Stimulated activated CD4-positive, alpha-beta T cell treated with anti-CD3 and anti-CD28 coated beads, Interleukin-2, amount 100 ng/mL, for 24 hours (primary cell): Measurements from ENCODE around the gene MAN1A1.
"Not testable (repeated sequence)": the region's sequence is repeated elsewhere in the genome, so short reads cannot be mapped to it uniquely, and the experiment has no call there.

Experiments used
- DNase-seq, 2 donors: peaks; one replicate each; pipeline ENCODE4 v3.0.0-alpha.2; 2020

The MAN1A1 gene

DNA sequence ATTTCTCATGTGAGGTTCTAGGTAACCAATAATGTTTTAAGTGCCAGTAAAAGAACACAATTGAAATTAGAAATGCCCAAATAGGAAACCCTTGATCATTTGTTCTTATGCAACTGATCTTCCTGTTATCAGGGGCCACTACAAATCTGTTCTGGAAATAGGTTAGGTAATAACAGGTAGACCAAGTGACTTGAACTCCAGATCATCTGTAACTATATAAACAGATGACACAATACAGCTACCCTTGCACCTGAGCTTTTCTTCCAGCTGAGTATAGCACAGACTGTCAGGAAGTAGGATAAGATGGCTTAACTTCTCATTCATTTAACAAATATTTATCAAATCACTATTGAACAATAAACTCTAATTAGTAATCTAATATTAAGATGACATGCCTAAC is 52.5 kb downstream of the MAN1A1 start:
- no peak for DNase-seq

DNA sequence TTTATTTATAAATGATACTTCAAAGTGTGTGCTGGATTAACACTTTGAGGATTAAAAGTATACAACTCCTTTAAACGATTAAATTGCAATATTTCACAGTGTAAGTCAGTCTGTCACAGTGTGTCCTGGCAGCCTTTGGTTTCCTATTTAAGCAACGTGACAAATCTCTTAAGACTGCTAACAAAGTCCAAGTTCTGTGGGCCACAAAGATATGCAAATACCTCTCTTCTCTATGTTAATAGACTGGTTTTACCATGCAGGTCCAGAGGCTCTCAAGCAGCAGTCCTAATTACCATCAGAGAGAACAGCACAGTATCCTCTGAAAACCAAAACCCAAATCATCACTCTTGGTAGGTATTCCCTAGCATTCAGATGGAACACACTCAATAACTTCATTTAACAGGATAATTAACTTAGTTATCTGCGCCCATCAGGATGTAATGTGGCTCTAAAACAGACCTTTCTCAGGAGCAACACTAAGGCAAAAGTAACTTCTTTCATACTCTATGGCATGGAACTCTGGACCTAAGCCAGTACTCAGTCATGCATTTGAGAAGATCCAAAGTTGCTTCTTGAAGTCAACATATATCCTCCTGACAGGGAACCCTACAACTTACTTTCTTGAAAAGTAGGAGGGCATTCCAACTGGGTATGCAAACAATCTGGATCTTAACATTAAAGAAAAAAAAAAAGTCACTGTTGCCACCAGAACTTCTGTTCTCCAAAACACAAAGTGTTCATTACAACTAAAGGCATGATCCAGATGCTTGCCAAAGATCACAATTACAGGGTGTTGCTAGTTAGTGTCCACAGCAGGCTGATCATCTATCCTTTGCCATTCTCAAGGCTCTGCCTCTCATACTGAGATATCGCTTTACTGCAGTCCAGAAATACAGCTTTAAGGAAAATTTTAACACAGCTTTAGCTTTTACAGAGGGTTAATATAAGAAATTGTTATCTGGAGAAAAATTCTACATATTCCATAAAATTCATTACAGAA is 53.2 kb downstream of the MAN1A1 start:
- no peak for DNase-seq

DNA sequence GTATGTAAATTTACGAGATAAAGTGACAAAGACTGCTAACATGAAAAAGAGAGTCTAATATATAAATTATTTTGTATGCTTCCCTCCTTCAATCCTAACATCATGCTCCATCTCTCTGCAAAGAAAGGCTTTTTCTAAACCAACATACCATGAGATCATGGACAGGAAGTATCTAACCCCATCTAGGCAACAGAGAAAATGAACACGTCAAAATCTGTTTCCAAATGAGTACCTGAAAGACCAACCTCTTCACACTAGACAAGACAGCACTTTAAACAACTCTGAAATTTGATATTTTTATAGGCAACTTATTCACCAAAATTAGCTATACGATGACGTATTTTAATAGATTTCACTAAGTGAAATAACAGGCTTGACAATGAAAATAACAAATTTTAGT is 54.6 kb downstream of the MAN1A1 start:
- no peak for DNase-seq

DNA sequence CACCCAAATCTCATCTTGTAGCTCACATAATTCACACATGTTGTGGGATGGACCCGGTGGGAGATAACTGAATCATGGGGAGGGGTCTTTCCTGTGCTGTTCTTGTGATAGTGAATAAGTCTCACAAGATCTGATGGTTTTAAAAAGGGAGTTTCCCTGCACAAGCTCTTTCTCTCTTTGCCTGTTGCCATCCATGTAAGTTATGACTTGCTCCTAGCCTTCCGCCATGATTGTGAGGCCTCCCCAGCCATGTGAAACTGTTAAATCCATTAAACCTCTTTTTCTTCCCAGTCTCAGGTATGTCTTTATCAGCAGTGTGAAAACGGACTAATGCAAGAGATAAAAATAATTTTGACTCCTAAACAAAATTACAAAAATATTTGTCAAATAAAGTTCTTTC is 58.5 kb downstream of the MAN1A1 start:
- DNase-seq = not testable (repeated sequence)

DNA sequence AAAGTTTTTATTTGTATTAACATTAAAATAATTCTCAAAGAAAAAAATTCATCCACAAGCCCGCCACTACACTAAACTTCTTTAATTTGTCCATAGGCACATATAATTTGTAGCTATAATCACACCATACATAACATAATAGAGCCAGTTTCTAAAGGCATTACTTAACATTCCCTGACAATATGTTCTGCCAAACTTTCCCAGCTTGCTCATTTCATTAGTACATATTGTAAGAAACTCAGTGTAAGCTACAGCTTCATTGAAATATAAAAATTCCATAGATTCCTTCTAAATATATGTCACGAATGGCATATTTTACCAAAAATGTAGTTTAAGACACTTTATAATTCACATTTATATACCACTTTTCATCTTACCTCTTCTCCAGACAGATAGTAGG is 59.3 kb downstream of the MAN1A1 start:
- no peak for DNase-seq

DNA sequence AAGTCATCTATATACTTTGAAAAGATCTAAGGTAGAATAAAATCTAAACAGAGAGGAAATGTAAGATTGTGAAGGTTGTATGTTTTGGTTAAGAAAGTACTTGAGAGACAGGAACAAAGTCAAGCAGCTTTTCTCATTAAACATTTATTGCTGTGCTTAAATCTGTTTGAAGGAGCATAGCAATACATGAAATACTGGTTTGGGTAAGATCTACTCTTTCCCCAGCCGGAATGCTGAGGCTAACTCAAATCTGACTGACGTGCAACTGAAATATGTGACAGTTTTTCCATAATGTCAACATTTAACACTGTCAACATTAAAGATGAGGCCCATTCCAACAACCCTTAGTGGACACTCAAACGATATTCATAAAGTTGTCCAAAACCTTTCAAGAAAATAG is 59.9 kb downstream of the MAN1A1 start:
- DNase-seq = no peak

DNA sequence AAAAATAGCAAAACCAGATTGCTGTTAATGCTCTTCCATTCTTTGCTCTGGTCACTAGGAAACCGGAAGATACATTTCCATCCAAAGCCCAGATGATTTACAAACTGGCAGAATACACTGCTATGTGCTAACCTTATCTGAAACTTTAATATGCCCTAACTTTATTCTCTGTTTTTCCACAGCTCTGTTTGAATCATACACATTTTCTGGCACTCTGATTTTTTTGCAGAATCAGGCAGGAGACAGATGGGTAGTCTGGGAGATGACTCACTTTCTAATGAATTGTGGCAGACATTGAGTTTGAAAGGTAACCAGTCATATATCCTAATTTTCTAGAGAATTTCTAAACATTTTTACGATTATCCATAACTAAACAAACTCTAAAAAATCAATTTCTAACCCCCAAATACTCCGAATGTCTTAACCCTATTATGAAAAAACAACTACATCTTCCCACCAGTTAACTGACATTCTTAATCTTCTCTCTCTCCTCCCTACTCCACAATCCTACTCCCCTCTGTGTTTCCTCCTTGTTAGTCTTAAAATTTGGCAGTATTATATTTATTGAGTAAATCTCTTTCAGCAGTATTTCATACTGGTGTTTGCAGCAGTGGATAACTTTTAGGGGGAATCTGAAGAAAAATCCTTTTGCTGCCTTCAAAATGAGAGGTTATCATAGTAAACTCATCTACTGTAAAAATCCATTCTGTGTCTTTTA is 63.5 kb downstream of the MAN1A1 start:
- no peak for DNase-seq

DNA sequence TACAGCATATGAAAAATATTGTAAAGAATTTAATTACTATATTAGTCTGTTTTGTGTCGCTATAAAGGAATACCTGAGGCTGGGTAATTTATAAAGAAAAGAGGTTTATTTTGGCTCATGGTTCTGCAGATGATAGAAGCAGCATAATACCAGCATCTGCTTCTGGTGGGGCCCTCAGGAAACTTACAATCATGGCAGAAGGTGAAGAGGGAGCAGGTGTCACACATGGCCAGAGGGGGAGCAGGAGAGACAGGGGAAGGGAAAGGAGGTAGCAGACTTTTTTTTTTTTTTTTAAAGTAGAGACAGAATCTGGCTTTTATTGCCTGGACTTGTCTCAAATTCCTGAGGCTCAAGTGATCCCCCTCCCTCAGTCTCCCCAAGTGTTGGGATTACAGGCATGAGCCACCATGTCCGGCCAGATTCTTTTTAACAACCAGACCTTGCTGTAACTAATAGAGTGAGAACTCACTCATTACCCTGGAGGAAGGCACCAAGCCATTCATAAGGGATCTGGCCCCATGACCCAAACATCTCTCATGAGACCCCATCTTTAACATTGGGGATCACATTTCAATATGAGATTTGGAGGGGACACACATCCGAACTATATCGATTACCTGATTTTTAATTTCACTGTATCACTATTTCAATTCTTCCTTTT is 64.6 kb downstream of the MAN1A1 start:
- peak; percentile 7 to 20 for DNase-seq

DNA sequence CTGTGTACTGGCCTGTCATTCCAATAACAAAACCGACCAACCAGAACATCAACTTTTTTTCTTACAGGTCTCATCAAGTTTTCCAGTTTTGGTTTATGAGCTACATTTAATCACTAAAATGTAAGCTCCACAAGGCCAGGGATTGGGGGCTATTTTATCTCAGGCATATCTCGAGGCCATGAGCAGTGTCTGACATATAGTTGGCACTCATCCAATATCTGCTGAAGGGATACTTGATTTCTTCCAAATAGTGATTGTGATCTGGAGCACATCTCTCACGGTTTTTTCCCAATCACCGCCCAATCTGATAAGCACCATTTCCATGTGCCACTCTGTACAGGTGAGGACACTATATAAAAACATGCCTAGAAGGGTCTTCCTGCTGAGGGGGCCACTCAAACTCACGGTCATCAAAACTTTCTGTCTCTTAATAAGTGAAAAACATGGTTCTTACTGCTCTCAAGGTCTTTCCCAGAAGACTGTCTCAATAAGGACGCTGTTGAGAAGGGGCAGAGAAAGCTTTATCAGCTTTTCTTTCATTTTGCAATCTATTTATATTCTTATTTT is 65.5 kb downstream of the MAN1A1 start:
- no peak for DNase-seq

DNA sequence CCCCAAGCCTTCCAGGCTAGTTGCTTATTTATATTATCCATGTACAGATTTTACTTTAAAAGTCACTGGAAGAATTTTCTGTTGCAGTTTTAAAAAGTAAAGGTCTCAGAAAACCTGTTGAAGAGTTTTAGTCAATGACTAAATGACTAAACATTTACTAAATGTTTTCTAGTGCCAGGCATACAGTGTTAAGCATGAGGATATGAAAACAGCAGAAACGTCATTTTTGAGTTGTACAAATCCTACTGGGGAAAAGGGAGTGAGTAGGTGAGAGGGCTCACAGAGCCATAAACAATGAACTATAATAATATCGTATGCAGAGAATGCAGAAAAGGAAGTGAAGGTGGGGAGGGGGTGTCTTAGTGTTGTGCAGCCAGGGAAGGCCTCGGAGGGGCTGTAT is 66.3 kb downstream of the MAN1A1 start:
- DNase-seq = no peak

DNA sequence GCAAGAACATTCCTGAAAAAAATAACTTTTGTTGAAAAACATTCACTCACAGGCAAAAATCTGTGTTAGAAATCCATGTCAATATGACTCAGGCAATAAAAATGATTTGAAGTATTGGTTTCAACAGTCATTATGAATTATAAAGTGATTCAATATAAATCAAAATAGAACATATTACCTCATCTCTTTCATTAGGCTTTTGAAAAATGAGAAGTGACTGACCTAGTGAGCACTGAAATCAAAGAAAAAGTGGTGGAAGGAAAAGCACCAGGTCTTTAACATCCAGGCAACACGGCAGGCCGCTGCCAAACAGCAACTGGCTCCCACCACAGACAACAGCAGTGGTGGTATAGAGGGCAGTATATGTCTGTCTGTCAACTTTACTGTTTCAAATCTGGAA is 68.9 kb downstream of the MAN1A1 start:
- DNase-seq = no peak

DNA sequence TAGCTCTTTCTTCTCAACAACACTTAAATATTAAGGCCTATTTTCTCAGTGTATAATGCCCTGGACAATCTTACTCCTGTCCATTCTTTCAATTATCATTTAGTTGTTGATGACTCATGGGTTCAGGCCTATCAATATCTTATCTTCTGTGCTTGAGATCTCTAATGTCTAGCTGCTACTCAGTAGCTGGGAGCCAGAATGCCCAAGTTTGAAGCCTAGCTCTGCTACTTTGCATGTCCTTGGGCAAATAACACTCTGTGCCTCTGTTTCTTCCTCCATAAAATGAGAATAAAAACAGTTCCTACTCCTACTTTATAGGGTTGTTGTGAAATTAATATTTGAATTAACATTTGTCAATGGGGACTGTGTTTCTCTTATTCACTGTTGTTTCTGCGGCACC is 69.5 kb downstream of the MAN1A1 start:
- no peak for DNase-seq

DNA sequence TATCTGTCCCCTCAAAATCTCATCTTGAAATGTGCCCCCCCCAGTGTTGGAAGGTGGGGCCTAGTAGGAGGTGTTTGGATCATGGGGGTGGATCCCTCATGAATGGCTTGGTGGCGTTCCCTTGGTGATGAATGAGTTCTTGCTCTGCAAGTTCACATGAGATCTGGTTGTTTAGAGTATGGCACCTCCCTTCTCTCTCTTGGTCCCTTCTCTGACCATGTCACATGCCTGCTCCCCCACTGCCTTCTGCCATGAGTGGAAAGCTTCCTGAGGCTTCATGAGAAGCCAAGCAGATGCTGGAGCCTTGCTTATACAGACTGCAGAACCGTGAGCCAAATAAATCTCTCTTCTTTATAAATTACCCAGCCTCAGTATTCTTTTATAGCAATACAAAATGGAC is 70.9 kb downstream of the MAN1A1 start:
- DNase-seq = no peak

DNA sequence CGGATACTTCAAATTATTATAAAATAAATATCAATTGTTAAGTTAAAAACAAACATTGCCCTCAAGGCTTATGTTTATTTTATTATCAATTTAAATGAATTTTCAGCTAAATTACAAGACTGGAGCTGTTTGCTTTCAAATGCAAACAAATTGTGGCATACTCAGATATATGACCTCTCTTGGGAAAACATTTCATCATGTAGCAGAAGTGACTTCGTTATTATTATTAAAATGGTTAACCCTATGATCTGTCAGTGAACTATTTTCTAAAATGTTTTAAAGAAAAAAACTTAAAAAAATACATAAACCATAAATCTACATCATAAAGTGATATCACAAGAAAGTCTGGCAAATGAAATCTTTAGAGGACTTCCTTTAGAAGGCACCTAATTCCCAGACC is 72.5 kb downstream of the MAN1A1 start:
- DNase-seq = no peak

DNA sequence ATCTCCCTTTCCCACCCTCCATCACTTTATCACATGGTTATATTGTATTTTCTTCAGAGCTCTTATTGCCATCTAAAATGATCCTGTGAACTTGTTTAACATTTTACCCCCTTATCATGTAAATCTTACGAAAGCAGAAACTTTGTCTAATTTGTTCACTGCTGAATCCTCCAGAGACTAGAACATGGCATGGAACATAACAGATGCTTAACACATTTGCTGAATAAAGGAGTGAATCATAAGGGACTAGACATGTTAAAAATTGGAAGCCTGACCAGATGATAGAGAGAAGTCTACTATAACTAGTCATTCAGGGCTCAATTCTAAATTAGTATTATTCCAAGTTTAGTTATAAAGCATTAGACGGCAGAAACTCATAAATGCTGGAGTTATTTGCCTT is 73.3 kb downstream of the MAN1A1 start:
- DNase-seq = no peak

DNA sequence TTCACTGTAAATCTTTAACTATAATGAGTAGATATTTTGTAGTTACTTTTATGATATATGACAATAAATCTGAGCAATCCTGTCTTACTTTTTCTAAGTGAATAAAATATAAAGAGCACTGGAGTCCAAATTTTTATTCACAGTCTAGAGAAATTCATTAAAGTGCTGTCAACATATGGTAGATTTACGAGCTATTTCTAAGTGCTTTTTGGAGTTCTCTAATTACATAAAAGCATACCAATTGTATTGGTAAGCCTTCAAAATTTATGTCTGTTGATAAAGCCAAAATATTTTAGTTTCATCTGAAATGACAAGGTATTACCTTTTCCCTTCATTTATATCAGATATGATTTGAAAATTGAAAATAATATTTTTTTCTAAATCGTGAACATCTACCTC is 75.4 kb downstream of the MAN1A1 start:
- DNase-seq = no peak

DNA sequence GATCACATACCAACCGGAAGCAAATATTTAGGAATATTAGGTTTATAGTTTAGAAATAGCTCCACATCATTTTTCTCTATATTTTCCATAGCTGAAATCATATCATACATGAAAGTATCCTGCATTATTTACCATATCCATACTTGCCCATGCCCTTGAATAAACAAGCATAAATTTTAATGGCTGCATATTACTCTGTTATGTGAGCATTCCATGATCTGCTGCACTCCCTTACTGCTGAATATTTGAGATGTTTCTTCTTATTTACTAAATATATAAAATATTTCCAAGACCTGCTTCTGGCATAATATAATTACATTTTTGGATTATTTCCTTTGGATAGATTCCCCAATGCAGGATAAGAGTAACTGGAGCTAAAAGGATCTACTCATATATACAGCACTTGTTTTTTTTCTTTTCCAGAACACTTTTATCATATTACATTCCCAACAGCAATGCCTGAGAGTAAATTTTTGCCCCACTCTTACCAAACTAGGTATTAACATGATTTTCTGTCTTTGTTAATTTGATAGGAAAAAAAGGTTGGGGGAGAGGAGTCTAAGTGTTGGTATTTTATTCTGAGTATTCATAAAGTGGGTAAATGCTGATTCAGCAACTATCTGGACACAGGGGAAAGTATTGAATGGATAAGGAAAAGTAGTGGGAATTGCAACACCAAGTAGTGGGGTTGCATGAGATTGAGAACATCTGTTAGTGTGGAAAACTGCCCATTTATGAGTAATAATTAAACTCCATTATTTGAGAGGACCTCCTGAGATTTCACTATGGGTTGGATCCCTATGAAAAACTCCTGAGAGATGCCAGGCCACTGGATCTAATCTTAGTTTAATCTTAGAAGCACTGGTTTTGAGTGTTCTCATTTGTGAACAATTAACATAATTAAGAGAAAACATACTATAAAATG is 76.0 kb downstream of the MAN1A1 start:
- no peak for DNase-seq

DNA sequence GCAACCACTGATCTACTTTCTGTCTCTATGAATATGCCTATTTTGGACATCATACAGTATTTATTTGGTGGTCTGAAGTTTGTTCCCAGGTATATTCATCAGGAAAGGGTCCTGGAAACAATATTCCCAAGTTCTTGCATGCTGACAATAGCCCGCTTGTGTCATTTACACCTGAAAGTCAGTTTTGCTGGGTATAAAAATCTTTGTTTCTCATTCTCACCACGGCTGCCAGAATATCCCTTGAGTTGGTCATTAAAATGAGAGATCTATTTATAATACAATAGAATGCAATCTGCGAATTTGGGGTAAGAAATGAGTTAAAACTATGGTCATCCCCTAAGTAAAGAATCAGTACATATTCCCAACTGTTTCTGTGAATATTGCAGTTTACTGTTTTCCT is 79.0 kb downstream of the MAN1A1 start:
- no peak for DNase-seq

DNA sequence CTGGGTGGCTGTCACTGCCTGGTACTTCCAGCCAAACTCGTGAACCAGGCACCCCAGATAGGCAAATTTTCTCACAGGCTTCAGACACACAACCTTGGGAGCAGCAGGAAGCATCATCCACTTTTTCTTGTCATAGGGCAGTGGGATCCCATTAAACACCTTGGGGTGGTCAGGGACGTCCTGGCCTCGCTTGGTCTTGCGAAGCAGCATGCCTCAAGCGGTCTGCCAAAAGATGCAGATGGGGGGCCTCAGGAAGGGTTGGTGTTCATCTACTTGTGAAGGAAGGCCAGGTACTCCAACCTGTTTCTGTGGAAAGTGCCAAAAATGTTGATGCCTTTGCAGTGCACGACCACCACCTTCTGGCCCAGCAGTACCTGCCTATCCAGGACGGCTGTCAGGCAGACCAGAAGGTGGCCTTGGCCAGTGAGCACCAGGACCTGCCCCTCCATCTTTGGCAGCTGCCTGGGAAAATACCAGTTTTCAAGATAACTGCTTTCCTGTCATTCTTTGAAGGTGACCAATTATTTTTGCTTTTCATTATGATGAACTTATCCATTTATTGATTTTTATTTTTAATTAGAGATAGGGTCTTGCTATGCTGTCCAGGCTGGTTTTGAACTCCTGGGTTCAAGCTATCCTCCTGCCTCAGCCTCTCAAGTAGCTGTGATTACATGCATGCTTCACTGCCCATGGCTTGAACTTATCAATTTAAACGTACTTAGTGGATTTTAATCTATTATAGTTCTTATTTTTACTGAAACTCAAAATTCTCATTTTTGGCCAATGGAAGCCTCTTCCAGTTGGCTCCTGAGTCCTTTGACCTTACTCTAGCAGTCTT is 80.1 kb downstream of the MAN1A1 start:
- no peak for DNase-seq

DNA sequence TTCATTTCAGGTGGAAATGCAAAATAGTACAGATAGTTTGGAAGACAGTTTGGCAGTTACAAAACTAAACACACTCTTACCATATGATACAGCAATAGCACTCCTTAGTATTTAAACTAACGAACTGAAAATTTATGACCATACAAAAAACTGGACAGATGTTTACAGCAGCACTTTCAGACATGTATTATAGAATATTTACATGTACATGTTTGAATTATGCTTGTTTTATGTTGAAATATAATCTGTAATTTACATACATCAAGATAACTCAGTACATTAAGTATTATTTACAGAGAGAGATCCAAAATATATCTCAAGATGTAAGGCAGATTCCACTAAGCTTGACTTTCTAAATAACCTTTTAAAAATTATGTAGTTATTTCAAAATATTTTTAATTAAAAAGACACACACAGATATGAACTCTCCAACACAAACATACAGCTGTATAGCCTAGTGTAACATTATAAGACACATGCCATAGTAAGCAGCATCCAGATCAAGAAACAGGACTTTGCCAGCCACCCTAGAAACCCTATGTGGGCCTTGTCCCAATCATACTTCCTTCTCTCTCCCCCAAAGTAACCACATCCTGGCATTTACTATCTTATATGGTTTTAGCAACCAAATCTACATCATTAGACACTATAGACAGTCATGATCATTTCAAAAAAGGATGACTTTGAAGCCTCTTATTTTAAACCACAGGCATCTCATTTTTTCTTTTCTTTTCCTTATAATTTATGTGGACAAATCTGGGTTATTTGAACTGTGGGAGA is 82.2 kb downstream of the MAN1A1 start:
- no peak for DNase-seq
